Esophagus muscularis mucosa (tissue), 2 donors: ENCODE measurements around the gene TGFBR3.

Experiments used
- EP300 ChIP-seq: sonication (generic); formaldehyde crosslinking; IDR thresholded peaks from one replicate; pipeline ENCODE4 v1.6.1; 2017; ENCODE audit warnings: antibody characterized with exemption
- POLR2A ChIP-seq: fragments of 450-650 bp; IDR thresholded peaks from one replicate; pipeline ENCODE4 v1.6.1; 2017; ENCODE audit warnings: antibody characterized with exemption, moderate library complexity, mild to moderate bottlenecking, low read depth

DNA sequence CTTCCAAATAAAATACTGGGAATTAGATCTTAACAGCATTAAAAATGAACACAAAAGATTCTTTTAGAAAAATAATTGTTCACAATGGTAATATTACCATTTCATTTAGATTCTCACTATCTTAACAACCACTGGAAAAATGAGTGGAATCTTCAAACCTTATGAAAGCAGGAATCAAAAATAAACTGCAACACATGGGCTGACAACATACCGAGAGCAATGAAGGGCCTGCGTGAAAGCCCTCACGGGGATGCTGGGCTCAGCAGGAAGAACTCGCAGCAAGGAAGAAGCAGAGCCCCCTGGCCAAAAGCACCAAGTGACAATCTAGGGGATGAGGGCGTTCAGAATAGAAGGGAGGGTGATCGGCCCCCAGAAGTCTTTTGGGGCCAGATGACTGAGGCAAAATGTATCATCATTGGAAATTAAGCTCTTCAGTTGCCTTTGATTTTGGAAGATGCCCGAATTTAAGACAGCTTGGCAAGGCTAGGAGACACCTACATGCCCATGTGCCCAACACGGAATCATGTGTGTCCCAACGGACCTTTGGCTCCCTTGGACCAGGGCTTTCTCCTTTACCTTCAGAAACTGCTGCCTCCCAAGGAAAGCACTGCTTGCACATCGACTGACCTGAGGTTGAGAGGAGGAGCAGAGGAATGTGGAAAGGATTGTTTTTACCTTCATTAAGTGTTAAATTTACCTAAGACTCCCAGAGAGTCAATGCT, 103.9 kb downstream of the TGFBR3 start:
- TF ChIP-seq POLR2A (no peak), EP300 (no peak)
